SK-MEL-5 (cell line): ENCODE results near the gene ZBTB39. TPM values are rescaled to one million over a fixed set of nuclear protein-coding genes. Genes with fewer than 3 reads are reported as not detected.

Experiments used
- total RNA-seq: library from RNA; depleted of rRNA; stranded (reverse); fragments of >200 nt; shearing (Covaris generic); gene quantifications from 2 replicates; pipeline ENCODE4 v1.2.3, GENCODE V29; 2014; rRNA removed

ZBTB39 gene
- total RNA-seq, 1 experiment from 2014 or later = 6.0 TPM

Other genes starting within 250 kb of the ZBTB39 start
- gene HSD17B6, start 243.2 kb downstream of the ZBTB39 start, total RNA-seq = 0.77 TPM in 1 of 2 replicates, not detected in the other
- not detected in 2 replicates for gene SDR9C7, start 72.1 kb downstream of the ZBTB39 start, total RNA-seq
- not detected in 2 replicates for gene RDH16, start 48.9 kb downstream of the ZBTB39 start, total RNA-seq
- not detected in 2 replicates for gene TAC3, start 10.0 kb upstream of the ZBTB39 start, total RNA-seq
- gene MYO1A, start 43.6 kb upstream of the ZBTB39 start, total RNA-seq = not detected in 2 replicates
- 30.5 and 30.9 TPM in 2 replicates for gene NEMP1, start 72.2 kb upstream of the ZBTB39 start, total RNA-seq
- 74.0 and 79.0 TPM in 2 replicates for gene NAB2, start 82.6 kb upstream of the ZBTB39 start, total RNA-seq
- 39.6 and 39.7 TPM in 2 replicates for gene STAT6, start 104.8 kb upstream of the ZBTB39 start, total RNA-seq
- gene LRP1, start 121.9 kb upstream of the ZBTB39 start, total RNA-seq = 4.2 and 6.4 TPM in 2 replicates
- gene LRP1-AS, start 141.1 kb upstream of the ZBTB39 start, total RNA-seq = not detected in 2 replicates
- 5.1 and 5.4 TPM in 2 replicates for gene NXPH4, start 210.2 kb upstream of the ZBTB39 start, total RNA-seq
- 345 and 365 TPM in 2 replicates for gene SHMT2, start 223.2 kb upstream of the ZBTB39 start, total RNA-seq
- not detected in 2 replicates for gene STAC3, start 244.6 kb upstream of the ZBTB39 start, total RNA-seq